Liver (tissue), 9 donors: ENCODE results near the gene ATP2C1. TPM values are rescaled to one million over a fixed set of nuclear protein-coding genes. Genes with fewer than 3 reads are reported as not detected.

Source experiments
- DNase-seq: peaks from one replicate; pipeline ENCODE4 v3.0.0-alpha.2; 2017; ENCODE audit warnings: low spot score
- H3K27ac ChIP-seq, 2 donors: one replicate each; pipeline ENCODE4 v1.7.0; 2013; ENCODE audit warnings: inconsistent platforms in 2 of 2, low read length in 2 of 2, control low read depth in 1 of 2, low read depth in 1 of 2, mild to moderate bottlenecking in 1 of 2
- H3K27me3 ChIP-seq, 4 donors: one replicate each; pipeline versions ENCODE4 v1.6.1 to v1.7.0; 2013; ENCODE audit warnings: low read length in 3 of 4, inconsistent platforms in 1 of 4, mild to moderate bottlenecking in 1 of 4, moderate library complexity in 1 of 4; ENCODE audit not compliant: control insufficient read depth in 4 of 4, insufficient read depth in 4 of 4
- H3K36me3 ChIP-seq, 4 donors: one replicate each; pipeline versions ENCODE4 v1.6.1 to v1.7.0; 2013; ENCODE audit warnings: low read length in 3 of 4, mild to moderate bottlenecking in 3 of 4, low read depth in 1 of 4, moderate library complexity in 1 of 4; ENCODE audit not compliant: control insufficient read depth in 4 of 4, insufficient read depth in 3 of 4
- H3K4me1 ChIP-seq, 4 donors: one replicate each; pipeline versions ENCODE4 v1.6.1 to v1.7.0; 2013; ENCODE audit warnings: low read length in 3 of 4, mild to moderate bottlenecking in 3 of 4, moderate library complexity in 1 of 4; ENCODE audit not compliant: control insufficient read depth in 4 of 4, insufficient read depth in 4 of 4
- H3K4me3 ChIP-seq, 3 donors: one replicate each; pipeline versions ENCODE4 v1.6.1 to v1.7.0; 2013; ENCODE audit warnings: low read length in 3 of 3, control low read depth in 1 of 3, low read depth in 1 of 3, mild to moderate bottlenecking in 1 of 3
- H3K9ac ChIP-seq, 2 donors: one replicate each; pipeline ENCODE4 v1.7.0; 2013; ENCODE audit warnings: low read length in 2 of 2, mild to moderate bottlenecking in 2 of 2, moderate library complexity in 2 of 2, control low read depth in 1 of 2, low read depth in 1 of 2
- H3K9me3 ChIP-seq, 4 donors: one replicate each; pipeline versions ENCODE4 v1.6.1 to v1.7.0; 2013; ENCODE audit warnings: low read length in 3 of 4; ENCODE audit not compliant: control insufficient read depth in 4 of 4
- EGR1 ChIP-seq, 2 donors: IDR thresholded peaks; 2 replicates each; pipeline ENCODE4 v1.6.1; 2016 to 2018; ENCODE audit warnings: antibody characterized with exemption in 2 of 2, low read depth in 2 of 2
- FOXA2 ChIP-seq: IDR thresholded peaks from 2 replicates; pipeline ENCODE4 v1.6.1; 2016; ENCODE audit warnings: antibody characterized with exemption
- GABPA ChIP-seq, 2 donors: IDR thresholded peaks in 1 of 2; conservative IDR thresholded peaks in 1 of 2; 2 replicates each; pipeline ENCODE4 v1.6.1; 2016; ENCODE audit warnings: antibody characterized with exemption in 2 of 2, mild to moderate bottlenecking in 1 of 2, moderate library complexity in 1 of 2
- HNF4G ChIP-seq: IDR thresholded peaks from 2 replicates; pipeline ENCODE4 v1.6.1; 2016; ENCODE audit warnings: antibody characterized with exemption
- JUND ChIP-seq, 2 donors: IDR thresholded peaks; 2 replicates each; pipeline ENCODE4 v1.6.1; 2016; ENCODE audit warnings: antibody characterized with exemption in 2 of 2
- NR2F2 ChIP-seq: IDR thresholded peaks from 2 replicates; pipeline ENCODE4 v1.6.1; 2016; ENCODE audit warnings: antibody characterized with exemption
- RAD21 ChIP-seq, 2 donors: IDR thresholded peaks; 2 replicates each; pipeline ENCODE4 v1.6.1; 2016; ENCODE audit warnings: antibody characterized with exemption in 2 of 2, mild to moderate bottlenecking in 2 of 2
- RXRA ChIP-seq, 2 donors: IDR thresholded peaks; 2 replicates each; pipeline ENCODE4 v1.6.1; 2017 to 2018; ENCODE audit warnings: antibody characterized with exemption in 2 of 2, mild to moderate bottlenecking in 1 of 2
- SP1 ChIP-seq: IDR thresholded peaks from 2 replicates; pipeline ENCODE4 v1.6.1; 2018; ENCODE audit warnings: antibody characterized with exemption, mild to moderate bottlenecking
- TAF1 ChIP-seq: conservative IDR thresholded peaks from 2 replicates; pipeline ENCODE4 v1.6.1; 2016; ENCODE audit warnings: antibody characterized with exemption, mild to moderate bottlenecking
- YY1 ChIP-seq: IDR thresholded peaks from 2 replicates; pipeline ENCODE4 v1.6.1; 2016; ENCODE audit warnings: antibody characterized with exemption, mild to moderate bottlenecking
- polyA plus RNA-seq, 2 donors: library from polyadenylated mRNA; stranded (reverse) in 1 of 2; unstranded in 1 of 2; fragments of 200-250 nt in 1 of 2; fragments of >200 nt in 1 of 2; fragmentation: Nextera tagmentation in 1 of 2; extraction: Ambion mirVana in 1 of 2; gene quantifications; one replicate each; pipeline versions ENCODE4 v1.2.1 to v1.2.3, GENCODE V29; 2013 to 2015
- total RNA-seq, 2 donors: library from RNA; depleted of rRNA; stranded (reverse); fragments of >200 nt; gene quantifications; one replicate each; pipeline ENCODE4 v1.2.3, GENCODE V29; 2014
- TF ChIP-seq, protein P1 (sequence below): fragments of 150-350 bp; IDR thresholded peaks from 2 replicates; pipeline ENCODE4 v1.5.1; 2017; ENCODE audit warnings: improper control_type of control experiment, low read depth, low read length; ENCODE audit not compliant: missing input control
- TF ChIP-seq, protein P2 (sequence below): IDR thresholded peaks from 2 replicates; pipeline ENCODE4 v1.6.1; 2016; ENCODE audit warnings: antibody characterized with exemption
- TF ChIP-seq, protein P3 (sequence below): IDR thresholded peaks from 2 replicates; pipeline ENCODE4 v1.6.1; 2016; ENCODE audit warnings: antibody characterized with exemption
- TF ChIP-seq, protein P4 (sequence below): IDR thresholded peaks from 2 replicates; pipeline ENCODE4 v1.6.1; 2016; ENCODE audit warnings: antibody characterized with exemption, mild to moderate bottlenecking
- TF ChIP-seq, protein P5 (sequence below): IDR thresholded peaks from 2 replicates; pipeline ENCODE4 v1.6.1; 2016; ENCODE audit warnings: antibody characterized with exemption
- donor health status: healthy.
- donor health status: healthy.
- donor health status: healthy.
- donor health status: healthy.
- donor health status: healthy.

The ATP2C1 gene
- total and polyA plus RNA-seq, 4 donors = 10.5 to 45.1 (median 25.2) TPM

DNA sequence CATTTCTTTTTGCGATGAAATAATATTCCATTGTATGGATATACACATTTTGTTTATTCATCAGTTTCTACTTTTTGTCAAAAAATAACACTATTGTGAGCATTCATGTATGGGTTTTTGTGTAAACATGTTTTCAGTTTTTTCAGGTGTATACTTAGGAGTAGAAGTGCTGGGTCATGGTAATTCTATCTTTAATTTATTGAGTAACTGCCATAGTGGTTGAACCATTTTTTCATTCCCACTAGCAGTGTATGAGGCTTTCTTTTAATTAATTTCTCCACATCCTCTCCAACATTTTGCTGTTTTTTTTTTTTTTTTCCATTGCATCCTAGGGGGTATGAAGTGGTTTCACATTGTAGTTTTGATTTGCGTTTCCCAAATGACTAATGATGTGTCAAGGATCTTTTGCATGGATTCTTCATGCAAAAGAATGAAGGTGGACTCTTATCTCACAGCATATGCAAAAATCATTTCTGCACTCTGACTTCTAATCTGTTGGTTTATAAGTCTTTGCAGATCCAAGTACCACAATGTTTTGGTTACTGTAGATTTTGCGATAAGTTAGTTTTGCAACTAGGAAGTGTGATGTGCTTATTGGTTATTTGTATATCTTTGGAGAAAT is 12.6 kb downstream of the ATP2C1 start (continued):
- TF ChIP-seq, protein P1, sequence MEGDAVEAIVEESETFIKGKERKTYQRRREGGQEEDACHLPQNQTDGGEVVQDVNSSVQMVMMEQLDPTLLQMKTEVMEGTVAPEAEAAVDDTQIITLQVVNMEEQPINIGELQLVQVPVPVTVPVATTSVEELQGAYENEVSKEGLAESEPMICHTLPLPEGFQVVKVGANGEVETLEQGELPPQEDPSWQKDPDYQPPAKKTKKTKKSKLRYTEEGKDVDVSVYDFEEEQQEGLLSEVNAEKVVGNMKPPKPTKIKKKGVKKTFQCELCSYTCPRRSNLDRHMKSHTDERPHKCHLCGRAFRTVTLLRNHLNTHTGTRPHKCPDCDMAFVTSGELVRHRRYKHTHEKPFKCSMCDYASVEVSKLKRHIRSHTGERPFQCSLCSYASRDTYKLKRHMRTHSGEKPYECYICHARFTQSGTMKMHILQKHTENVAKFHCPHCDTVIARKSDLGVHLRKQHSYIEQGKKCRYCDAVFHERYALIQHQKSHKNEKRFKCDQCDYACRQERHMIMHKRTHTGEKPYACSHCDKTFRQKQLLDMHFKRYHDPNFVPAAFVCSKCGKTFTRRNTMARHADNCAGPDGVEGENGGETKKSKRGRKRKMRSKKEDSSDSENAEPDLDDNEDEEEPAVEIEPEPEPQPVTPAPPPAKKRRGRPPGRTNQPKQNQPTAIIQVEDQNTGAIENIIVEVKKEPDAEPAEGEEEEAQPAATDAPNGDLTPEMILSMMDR = no peak
- no peak for TF ChIP-seq JUND (IDR thresholded peaks at IDR 0.05)
- TF ChIP-seq TAF1 = no peak
- no peak for TF ChIP-seq YY1
- TF ChIP-seq NR2F2 = no peak
- TF ChIP-seq HNF4G = no peak
- TF ChIP-seq SP1 = no peak
- TF ChIP-seq FOXA2 = no peak
- TF ChIP-seq, protein P2, sequence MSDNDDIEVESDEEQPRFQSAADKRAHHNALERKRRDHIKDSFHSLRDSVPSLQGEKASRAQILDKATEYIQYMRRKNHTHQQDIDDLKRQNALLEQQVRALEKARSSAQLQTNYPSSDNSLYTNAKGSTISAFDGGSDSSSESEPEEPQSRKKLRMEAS = no peak
- TF ChIP-seq, protein P3, sequence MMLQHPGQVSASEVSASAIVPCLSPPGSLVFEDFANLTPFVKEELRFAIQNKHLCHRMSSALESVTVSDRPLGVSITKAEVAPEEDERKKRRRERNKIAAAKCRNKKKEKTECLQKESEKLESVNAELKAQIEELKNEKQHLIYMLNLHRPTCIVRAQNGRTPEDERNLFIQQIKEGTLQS = no peak

DNA sequence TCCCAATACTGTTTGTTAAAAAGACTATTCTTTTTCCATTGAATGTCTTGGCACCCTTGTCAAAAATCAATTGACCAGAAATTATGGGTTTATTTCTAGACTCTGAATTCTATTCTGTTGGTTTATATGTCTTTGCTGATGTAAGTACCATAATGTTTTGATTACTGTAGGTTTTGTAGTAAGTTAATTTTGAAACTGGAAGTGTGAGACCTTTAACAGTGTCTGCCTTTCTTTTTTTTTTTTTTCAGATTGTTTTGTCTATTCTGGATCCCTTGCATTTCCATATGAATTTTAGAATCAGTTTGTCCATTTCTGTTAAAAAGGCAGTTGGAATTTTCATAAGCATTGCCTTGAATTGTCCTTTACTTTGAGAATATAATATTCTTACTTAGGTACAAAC is 13.6 kb downstream of the ATP2C1 start:
- Histone ChIP-seq H3K4me1 (peaks cover 0 to 2% (median 0%) of the 10 kb centered on the region in 4 donors), H3K4me3 (no peak overlapping the region), H3K9ac (no peak overlapping the region), H3K36me3 (no peaks in the 10 kb centered on the region), H3K27ac (no peak overlapping the region), H3K27me3 (no peaks in the 10 kb centered on the region), H3K9me3 (no peaks in the 10 kb centered on the region)
- no peak for TF ChIP-seq FOXA2
- no peak for TF ChIP-seq JUND (IDR thresholded peaks at IDR 0.05)
- TF ChIP-seq TAF1 = no peak
- no peak for TF ChIP-seq RXRA (IDR thresholded peaks at IDR 0.05)
- TF ChIP-seq, protein P4, sequence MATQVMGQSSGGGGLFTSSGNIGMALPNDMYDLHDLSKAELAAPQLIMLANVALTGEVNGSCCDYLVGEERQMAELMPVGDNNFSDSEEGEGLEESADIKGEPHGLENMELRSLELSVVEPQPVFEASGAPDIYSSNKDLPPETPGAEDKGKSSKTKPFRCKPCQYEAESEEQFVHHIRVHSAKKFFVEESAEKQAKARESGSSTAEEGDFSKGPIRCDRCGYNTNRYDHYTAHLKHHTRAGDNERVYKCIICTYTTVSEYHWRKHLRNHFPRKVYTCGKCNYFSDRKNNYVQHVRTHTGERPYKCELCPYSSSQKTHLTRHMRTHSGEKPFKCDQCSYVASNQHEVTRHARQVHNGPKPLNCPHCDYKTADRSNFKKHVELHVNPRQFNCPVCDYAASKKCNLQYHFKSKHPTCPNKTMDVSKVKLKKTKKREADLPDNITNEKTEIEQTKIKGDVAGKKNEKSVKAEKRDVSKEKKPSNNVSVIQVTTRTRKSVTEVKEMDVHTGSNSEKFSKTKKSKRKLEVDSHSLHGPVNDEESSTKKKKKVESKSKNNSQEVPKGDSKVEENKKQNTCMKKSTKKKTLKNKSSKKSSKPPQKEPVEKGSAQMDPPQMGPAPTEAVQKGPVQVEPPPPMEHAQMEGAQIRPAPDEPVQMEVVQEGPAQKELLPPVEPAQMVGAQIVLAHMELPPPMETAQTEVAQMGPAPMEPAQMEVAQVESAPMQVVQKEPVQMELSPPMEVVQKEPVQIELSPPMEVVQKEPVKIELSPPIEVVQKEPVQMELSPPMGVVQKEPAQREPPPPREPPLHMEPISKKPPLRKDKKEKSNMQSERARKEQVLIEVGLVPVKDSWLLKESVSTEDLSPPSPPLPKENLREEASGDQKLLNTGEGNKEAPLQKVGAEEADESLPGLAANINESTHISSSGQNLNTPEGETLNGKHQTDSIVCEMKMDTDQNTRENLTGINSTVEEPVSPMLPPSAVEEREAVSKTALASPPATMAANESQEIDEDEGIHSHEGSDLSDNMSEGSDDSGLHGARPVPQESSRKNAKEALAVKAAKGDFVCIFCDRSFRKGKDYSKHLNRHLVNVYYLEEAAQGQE = no peak
- no peak for DNase-seq

DNA sequence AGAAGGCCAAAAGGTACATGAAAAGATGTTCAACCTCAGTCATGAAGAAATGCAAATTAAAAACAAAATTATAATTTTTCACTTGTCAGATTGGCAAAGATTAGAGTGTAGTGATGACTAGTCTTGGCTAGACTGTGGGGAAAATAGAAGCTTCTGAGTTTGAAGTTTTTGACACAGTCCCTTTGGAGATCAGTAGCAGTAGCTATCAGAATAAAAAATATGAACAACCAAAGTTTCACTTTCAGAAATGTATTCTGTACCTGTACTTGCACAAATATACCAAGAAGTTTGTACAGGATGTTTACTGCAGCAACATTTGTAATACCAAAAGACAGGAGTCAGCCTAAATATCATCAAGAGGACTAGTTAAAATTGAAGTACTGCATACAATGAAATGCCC is 14.1 kb downstream of the ATP2C1 start:
- Histone ChIP-seq H3K4me1 (peaks cover 0 to 2% (median 0%) of the 10 kb centered on the region in 4 donors), H3K27ac (no peak overlapping the region), H3K9ac (no peak overlapping the region), H3K9me3 (no peaks in the 10 kb centered on the region), H3K27me3 (no peaks in the 10 kb centered on the region), H3K36me3 (no peaks in the 10 kb centered on the region), H3K4me3 (no peak overlapping the region)
- DNase-seq = no peak
- TF ChIP-seq YY1 = no peak
- no peak for TF ChIP-seq GABPA (IDR thresholded peaks at IDR 0.05 in 1 of 2, conservative IDR thresholded peaks at IDR 0.05 in 1 of 2)
- TF ChIP-seq, protein P5, sequence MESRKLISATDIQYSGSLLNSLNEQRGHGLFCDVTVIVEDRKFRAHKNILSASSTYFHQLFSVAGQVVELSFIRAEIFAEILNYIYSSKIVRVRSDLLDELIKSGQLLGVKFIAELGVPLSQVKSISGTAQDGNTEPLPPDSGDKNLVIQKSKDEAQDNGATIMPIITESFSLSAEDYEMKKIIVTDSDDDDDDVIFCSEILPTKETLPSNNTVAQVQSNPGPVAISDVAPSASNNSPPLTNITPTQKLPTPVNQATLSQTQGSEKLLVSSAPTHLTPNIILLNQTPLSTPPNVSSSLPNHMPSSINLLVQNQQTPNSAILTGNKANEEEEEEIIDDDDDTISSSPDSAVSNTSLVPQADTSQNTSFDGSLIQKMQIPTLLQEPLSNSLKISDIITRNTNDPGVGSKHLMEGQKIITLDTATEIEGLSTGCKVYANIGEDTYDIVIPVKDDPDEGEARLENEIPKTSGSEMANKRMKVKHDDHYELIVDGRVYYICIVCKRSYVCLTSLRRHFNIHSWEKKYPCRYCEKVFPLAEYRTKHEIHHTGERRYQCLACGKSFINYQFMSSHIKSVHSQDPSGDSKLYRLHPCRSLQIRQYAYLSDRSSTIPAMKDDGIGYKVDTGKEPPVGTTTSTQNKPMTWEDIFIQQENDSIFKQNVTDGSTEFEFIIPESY = no peak
- no peak for TF ChIP-seq SP1
- TF ChIP-seq, protein P4 = no peak
- TF ChIP-seq RAD21 (IDR thresholded peaks at IDR 0.05) = no peak
- TF ChIP-seq, protein P2 = no peak
- TF ChIP-seq EGR1 (IDR thresholded peaks at IDR 0.05; ENCODE audit: low read depth in 2 of 2) = no peak
- no peak for TF ChIP-seq RXRA (IDR thresholded peaks at IDR 0.05)
